Measurements from ENCODE around the gene REEP6. TPM values are rescaled to one million over a fixed set of nuclear protein-coding genes. Genes with fewer than 3 reads are reported as not detected.

Gene REEP6
- polyA plus RNA-seq, 1 experiment = 0.84 TPM

GRCh38 chr19:1502433-1503088 is 11.6 kb downstream of the REEP6 start:
- no peak for TF ChIP-seq CTCF (IDR thresholded peaks at IDR 0.05; ENCODE audit: low read depth, low read length)
- H3K9me3 ChIP-seq (ENCODE audit: control insufficient read depth, insufficient read depth, low read length) = peaks cover 15% of the 10 kb centered on the region
- ChIA-PET POLR2A (interaction anchor here (0.7 kb wide), 1 partner anchor 234 kb away, joined by 12 read pairs; no protein-coding TSS in a partner anchor), CTCF (no interaction called here)
- H3K27me3 ChIP-seq (ENCODE audit: control insufficient read depth, insufficient read depth, low read length) = peaks cover 18% of the 10 kb centered on the region
- no peak overlapping the region for H3K27ac ChIP-seq (ENCODE audit: low read depth, low read length)
- DNase-seq (ENCODE audit: low read depth, low spot score) = no peak
- H3K4me3 ChIP-seq (ENCODE audit: low read depth, low read length) = no peak overlapping the region; the same call in 1 of the 2 replicates

GRCh38 chr19:1503089-1503924 is 12.3 kb downstream of the REEP6 start:
- H3K27me3 ChIP-seq (ENCODE audit: control insufficient read depth, insufficient read depth, low read length) = peaks cover 18% of the 10 kb centered on the region
- ChIA-PET POLR2A (interaction anchor here (0.7 kb wide), 1 partner anchor 235 kb away, joined by 12 read pairs; no protein-coding TSS in a partner anchor), CTCF (interaction anchor here (1.1 kb wide), 1 partner anchor 11 kb away, joined by 3 read pairs; no protein-coding TSS in a partner anchor)
- no peak for DNase-seq (ENCODE audit: low read depth, low spot score)
- peaks cover 16% of the 10 kb centered on the region for H3K9me3 ChIP-seq (ENCODE audit: control insufficient read depth, insufficient read depth, low read length)
- no peak overlapping the region for H3K27ac ChIP-seq (ENCODE audit: low read depth, low read length)
- H3K4me3 ChIP-seq (ENCODE audit: low read depth, low read length) = peak overlapping the region; percentile 41
- peak; percentile 64 for TF ChIP-seq CTCF (IDR thresholded peaks at IDR 0.05; ENCODE audit: low read depth, low read length)

- Histone ChIP-seq H3K9me3 (ENCODE audit: control insufficient read depth, insufficient read depth, low read length) (peaks cover 19% of the 10 kb centered on the region), H3K27ac (ENCODE audit: low read depth, low read length) (no peak overlapping the region), H3K4me3 (ENCODE audit: low read depth, low read length) (no peak overlapping the region), H3K27me3 (ENCODE audit: control insufficient read depth, insufficient read depth, low read length) (peaks cover 18% of the 10 kb centered on the region)
- no peak for TF ChIP-seq CTCF (IDR thresholded peaks at IDR 0.05; ENCODE audit: low read depth, low read length)
- POLR2A ChIA-PET = no interaction called here
- CTCF ChIA-PET = interaction anchor here (1.1 kb wide), 1 partner anchor 11 kb away, joined by 3 read pairs; no protein-coding TSS in a partner anchor
- DNase-seq (ENCODE audit: low read depth, low spot score) = no peak
Observed at GRCh38 chr19:1503925-1504773, 13.2 kb downstream of the REEP6 start.

GRCh38 chr19:1505012-1505411 is 14.0 kb downstream of the REEP6 start:
- POLR2A ChIA-PET = no interaction called here
- CTCF ChIA-PET = no interaction called here
- peaks cover 16% of the 10 kb centered on the region for H3K9me3 ChIP-seq (ENCODE audit: control insufficient read depth, insufficient read depth, low read length)
- no peak for TF ChIP-seq CTCF (IDR thresholded peaks at IDR 0.05; ENCODE audit: low read depth, low read length)
- no peak overlapping the region for H3K4me3 ChIP-seq (ENCODE audit: low read depth, low read length)
- DNase-seq (ENCODE audit: low read depth, low spot score) = no peak
- H3K27ac ChIP-seq (ENCODE audit: low read depth, low read length) = no peak overlapping the region
- H3K27me3 ChIP-seq (ENCODE audit: control insufficient read depth, insufficient read depth, low read length) = peaks cover 18% of the 10 kb centered on the region

All from AG04450 (cell line).